HEK293 (cell line): Measurements from ENCODE around the gene MAB21L3.

Experiments used
- EGR2 ChIP-seq: fragments of 450-650 bp; formaldehyde crosslinking; IDR thresholded peaks from 2 replicates; pipeline ENCODE4 v1.5.1; 2016; ENCODE audit warnings: low read depth, missing biosample characterization, missing genetic modification characterization
- GFI1B ChIP-seq: fragments of 450-650 bp; formaldehyde crosslinking; IDR thresholded peaks from 2 replicates; pipeline ENCODE4 v1.5.1; 2016; ENCODE audit warnings: missing biosample characterization, missing genetic modification characterization
- KLF10 ChIP-seq: fragments of 450-650 bp; IDR thresholded peaks from 2 replicates; pipeline ENCODE4 v1.5.1; 2018; ENCODE audit warnings: missing biosample characterization, mild to moderate bottlenecking, missing genetic modification characterization
- TCF7L2 ChIP-seq: IDR thresholded peaks from 2 replicates; pipeline ENCODE4 v1.6.1; 2011; ENCODE audit warnings: low read depth, mild to moderate bottlenecking, inconsistent platforms, low read length, moderate library complexity, borderline replicate concordance
- ZBTB17 ChIP-seq: fragments of 450-650 bp; formaldehyde crosslinking; IDR thresholded peaks from 2 replicates; pipeline ENCODE4 v1.5.1; 2016; ENCODE audit warnings: missing biosample characterization, missing genetic modification characterization
- ZBTB48 ChIP-seq: fragments of 450-650 bp; formaldehyde crosslinking; IDR thresholded peaks from 2 replicates; pipeline ENCODE4 v1.5.1; 2016; ENCODE audit warnings: missing biosample characterization, missing genetic modification characterization
- ZFHX2 ChIP-seq: fragments of 450-650 bp; formaldehyde crosslinking; conservative IDR thresholded peaks from 2 replicates; pipeline ENCODE4 v1.5.1; 2016; ENCODE audit warnings: missing biosample characterization, missing genetic modification characterization
- ZNF239 ChIP-seq: fragments of 450-650 bp; formaldehyde crosslinking; IDR thresholded peaks from 2 replicates; pipeline ENCODE4 v1.5.1; 2016; ENCODE audit warnings: missing biosample characterization, missing genetic modification characterization
- ZNF266 ChIP-seq: fragments of 450-650 bp; formaldehyde crosslinking; IDR thresholded peaks from 2 replicates; pipeline ENCODE4 v1.5.1; 2016; ENCODE audit warnings: missing biosample characterization, missing genetic modification characterization, low read depth
- ZNF404 ChIP-seq: fragments of 450-650 bp; formaldehyde crosslinking; IDR thresholded peaks from 2 replicates; pipeline ENCODE4 v1.5.1; 2017; ENCODE audit warnings: missing biosample characterization, missing genetic modification characterization
- ZNF48 ChIP-seq: fragments of 450-650 bp; formaldehyde crosslinking; IDR thresholded peaks from 2 replicates; pipeline ENCODE4 v1.5.1; 2016; ENCODE audit warnings: missing biosample characterization, missing genetic modification characterization
- ZNF555 ChIP-seq: fragments of 450-650 bp; formaldehyde crosslinking; conservative IDR thresholded peaks from 2 replicates; pipeline ENCODE4 v1.5.1; 2017; ENCODE audit warnings: missing biosample characterization, mild to moderate bottlenecking, missing genetic modification characterization, inconsistent platforms
- ZNF571 ChIP-seq: fragments of 450-650 bp; formaldehyde crosslinking; IDR thresholded peaks from 2 replicates; pipeline ENCODE4 v1.5.0; 2017; ENCODE audit warnings: missing biosample characterization, missing genetic modification characterization
- ZSCAN23 ChIP-seq: fragments of 450-650 bp; formaldehyde crosslinking; IDR thresholded peaks from 2 replicates; pipeline ENCODE4 v1.5.1; 2016; ENCODE audit warnings: missing biosample characterization, missing genetic modification characterization
- TF ChIP-seq, protein P1 (sequence below): fragments of 450-650 bp; IDR thresholded peaks from 2 replicates; pipeline ENCODE4 v1.5.1; 2018; ENCODE audit warnings: missing biosample characterization, mild to moderate bottlenecking, missing genetic modification characterization
- TF ChIP-seq, protein P2 (sequence below): fragments of 450-650 bp; formaldehyde crosslinking; optimal IDR thresholded peaks from 2 replicates; pipeline ENCODE3; 2016; ENCODE audit warnings: missing biosample characterization, mild to moderate bottlenecking, missing genetic modification characterization
- TF ChIP-seq, protein P3 (sequence below): fragments of 450-650 bp; formaldehyde crosslinking; IDR thresholded peaks from 2 replicates; pipeline ENCODE4 v1.5.1; 2016; ENCODE audit warnings: missing biosample characterization, missing genetic modification characterization, low read depth
- TF ChIP-seq, protein P4 (sequence below): fragments of 450-650 bp; formaldehyde crosslinking; IDR thresholded peaks from 2 replicates; pipeline ENCODE4 v1.5.1; 2016; ENCODE audit warnings: missing biosample characterization, missing genetic modification characterization
- TF ChIP-seq, protein P5 (sequence below): fragments of 450-650 bp; formaldehyde crosslinking; IDR thresholded peaks from 2 replicates; pipeline ENCODE4 v1.5.1; 2017; ENCODE audit warnings: missing biosample characterization, missing genetic modification characterization
- TF ChIP-seq, protein P6 (sequence below): fragments of 450-650 bp; formaldehyde crosslinking; IDR thresholded peaks from 2 replicates; pipeline ENCODE4 v1.5.1; 2016; ENCODE audit warnings: missing biosample characterization, missing genetic modification characterization
- TF ChIP-seq, protein P7 (sequence below): fragments of 450-650 bp; formaldehyde crosslinking; IDR thresholded peaks from 2 replicates; pipeline ENCODE4 v1.5.1; 2016; ENCODE audit warnings: missing biosample characterization, missing genetic modification characterization
- TF ChIP-seq, protein P8 (sequence below): fragments of 450-650 bp; formaldehyde crosslinking; IDR thresholded peaks from 2 replicates; pipeline ENCODE4 v1.5.1; 2016; ENCODE audit warnings: missing biosample characterization, missing genetic modification characterization, low read depth
- TF ChIP-seq, protein P9 (sequence below): fragments of 450-650 bp; formaldehyde crosslinking; IDR thresholded peaks from 2 replicates; pipeline ENCODE4 v1.5.1; 2016; ENCODE audit warnings: missing biosample characterization, missing genetic modification characterization

The MAB21L3 gene

DNA sequence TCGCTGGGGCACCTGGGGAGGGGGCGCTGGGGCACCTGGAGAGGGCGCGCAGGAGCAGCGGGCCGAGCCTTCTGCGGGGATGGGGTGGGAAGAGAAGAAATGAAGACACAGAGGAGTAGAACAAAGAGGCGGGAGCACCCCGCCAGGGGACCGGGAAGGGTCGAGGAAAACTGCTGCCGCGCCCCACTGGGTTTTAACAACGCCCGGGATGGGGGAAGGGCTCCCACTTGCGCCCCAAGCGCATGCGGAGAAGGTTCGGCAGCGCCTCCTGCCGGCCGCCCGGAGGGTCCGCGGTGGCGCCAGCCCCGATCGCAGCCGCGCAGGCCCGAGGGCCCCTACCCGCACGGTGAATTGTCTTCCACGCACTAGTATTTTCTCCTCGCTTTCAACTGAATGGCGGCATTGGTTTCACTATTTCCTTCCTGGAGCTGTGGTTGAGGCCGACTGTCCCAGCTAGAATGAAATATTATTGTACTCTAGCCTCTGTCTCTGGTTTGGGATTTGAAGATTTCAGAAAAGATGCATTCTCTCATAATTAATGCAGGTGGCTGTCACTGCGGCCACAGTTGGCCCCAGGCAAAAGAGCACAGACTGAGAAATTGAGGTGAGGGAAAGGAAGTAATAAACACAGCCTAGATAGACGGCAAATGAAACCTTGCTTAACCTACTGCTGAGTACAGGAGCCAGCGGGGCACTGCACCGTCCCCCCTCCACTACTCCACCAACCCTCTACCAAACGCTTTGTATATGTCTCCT lies 57.3 kb downstream of the MAB21L3 start (continued):
- TF ChIP-seq, protein P1, sequence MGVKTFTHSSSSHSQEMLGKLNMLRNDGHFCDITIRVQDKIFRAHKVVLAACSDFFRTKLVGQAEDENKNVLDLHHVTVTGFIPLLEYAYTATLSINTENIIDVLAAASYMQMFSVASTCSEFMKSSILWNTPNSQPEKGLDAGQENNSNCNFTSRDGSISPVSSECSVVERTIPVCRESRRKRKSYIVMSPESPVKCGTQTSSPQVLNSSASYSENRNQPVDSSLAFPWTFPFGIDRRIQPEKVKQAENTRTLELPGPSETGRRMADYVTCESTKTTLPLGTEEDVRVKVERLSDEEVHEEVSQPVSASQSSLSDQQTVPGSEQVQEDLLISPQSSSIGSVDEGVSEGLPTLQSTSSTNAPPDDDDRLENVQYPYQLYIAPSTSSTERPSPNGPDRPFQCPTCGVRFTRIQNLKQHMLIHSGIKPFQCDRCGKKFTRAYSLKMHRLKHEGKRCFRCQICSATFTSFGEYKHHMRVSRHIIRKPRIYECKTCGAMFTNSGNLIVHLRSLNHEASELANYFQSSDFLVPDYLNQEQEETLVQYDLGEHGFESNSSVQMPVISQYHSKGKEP (tag by site-specific recombination): no peak
- TF ChIP-seq ZNF571 (tag by site-specific recombination): no peak
- TF ChIP-seq, protein P2, sequence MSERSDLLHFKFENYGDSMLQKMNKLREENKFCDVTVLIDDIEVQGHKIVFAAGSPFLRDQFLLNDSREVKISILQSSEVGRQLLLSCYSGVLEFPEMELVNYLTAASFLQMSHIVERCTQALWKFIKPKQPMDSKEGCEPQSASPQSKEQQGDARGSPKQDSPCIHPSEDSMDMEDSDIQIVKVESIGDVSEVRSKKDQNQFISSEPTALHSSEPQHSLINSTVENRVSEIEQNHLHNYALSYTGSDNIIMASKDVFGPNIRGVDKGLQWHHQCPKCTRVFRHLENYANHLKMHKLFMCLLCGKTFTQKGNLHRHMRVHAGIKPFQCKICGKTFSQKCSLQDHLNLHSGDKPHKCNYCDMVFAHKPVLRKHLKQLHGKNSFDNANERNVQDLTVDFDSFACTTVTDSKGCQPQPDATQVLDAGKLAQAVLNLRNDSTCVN: peak; percentile 32
- TF ChIP-seq ZSCAN23: no peak
- TF ChIP-seq, protein P3, sequence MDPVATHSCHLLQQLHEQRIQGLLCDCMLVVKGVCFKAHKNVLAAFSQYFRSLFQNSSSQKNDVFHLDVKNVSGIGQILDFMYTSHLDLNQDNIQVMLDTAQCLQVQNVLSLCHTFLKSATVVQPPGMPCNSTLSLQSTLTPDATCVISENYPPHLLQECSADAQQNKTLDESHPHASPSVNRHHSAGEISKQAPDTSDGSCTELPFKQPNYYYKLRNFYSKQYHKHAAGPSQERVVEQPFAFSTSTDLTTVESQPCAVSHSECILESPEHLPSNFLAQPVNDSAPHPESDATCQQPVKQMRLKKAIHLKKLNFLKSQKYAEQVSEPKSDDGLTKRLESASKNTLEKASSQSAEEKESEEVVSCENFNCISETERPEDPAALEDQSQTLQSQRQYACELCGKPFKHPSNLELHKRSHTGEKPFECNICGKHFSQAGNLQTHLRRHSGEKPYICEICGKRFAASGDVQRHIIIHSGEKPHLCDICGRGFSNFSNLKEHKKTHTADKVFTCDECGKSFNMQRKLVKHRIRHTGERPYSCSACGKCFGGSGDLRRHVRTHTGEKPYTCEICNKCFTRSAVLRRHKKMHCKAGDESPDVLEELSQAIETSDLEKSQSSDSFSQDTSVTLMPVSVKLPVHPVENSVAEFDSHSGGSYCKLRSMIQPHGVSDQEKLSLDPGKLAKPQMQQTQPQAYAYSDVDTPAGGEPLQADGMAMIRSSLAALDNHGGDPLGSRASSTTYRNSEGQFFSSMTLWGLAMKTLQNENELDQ: no peak
- no peak for TF ChIP-seq ZNF555
- no peak for TF ChIP-seq ZNF404 (tag by site-specific recombination)
- TF ChIP-seq, protein P4, sequence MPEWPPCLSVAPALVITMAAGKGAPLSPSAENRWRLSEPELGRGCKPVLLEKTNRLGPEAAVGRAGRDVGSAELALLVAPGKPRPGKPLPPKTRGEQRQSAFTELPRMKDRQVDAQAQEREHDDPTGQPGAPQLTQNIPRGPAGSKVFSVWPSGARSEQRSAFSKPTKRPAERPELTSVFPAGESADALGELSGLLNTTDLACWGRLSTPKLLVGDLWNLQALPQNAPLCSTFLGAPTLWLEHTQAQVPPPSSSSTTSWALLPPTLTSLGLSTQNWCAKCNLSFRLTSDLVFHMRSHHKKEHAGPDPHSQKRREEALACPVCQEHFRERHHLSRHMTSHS (tag by site-specific recombination): no peak
- TF ChIP-seq ZBTB17 (tag by site-specific recombination): no peak
- TF ChIP-seq, protein P5, sequence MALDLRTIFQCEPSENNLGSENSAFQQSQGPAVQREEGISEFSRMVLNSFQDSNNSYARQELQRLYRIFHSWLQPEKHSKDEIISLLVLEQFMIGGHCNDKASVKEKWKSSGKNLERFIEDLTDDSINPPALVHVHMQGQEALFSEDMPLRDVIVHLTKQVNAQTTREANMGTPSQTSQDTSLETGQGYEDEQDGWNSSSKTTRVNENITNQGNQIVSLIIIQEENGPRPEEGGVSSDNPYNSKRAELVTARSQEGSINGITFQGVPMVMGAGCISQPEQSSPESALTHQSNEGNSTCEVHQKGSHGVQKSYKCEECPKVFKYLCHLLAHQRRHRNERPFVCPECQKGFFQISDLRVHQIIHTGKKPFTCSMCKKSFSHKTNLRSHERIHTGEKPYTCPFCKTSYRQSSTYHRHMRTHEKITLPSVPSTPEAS (tag by site-specific recombination): no peak
- no peak for TF ChIP-seq KLF10 (tag by site-specific recombination)
- TF ChIP-seq ZNF239 (tag by site-specific recombination): no peak
- TF ChIP-seq, protein P6, sequence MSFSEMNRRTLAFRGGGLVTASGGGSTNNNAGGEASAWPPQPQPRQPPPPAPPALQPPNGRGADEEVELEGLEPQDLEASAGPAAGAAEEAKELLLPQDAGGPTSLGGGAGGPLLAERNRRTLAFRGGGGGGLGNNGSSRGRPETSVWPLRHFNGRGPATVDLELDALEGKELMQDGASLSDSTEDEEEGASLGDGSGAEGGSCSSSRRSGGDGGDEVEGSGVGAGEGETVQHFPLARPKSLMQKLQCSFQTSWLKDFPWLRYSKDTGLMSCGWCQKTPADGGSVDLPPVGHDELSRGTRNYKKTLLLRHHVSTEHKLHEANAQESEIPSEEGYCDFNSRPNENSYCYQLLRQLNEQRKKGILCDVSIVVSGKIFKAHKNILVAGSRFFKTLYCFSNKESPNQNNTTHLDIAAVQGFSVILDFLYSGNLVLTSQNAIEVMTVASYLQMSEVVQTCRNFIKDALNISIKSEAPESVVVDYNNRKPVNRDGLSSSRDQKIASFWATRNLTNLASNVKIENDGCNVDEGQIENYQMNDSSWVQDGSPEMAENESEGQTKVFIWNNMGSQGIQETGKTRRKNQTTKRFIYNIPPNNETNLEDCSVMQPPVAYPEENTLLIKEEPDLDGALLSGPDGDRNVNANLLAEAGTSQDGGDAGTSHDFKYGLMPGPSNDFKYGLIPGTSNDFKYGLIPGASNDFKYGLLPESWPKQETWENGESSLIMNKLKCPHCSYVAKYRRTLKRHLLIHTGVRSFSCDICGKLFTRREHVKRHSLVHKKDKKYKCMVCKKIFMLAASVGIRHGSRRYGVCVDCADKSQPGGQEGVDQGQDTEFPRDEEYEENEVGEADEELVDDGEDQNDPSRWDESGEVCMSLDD (tag by site-specific recombination): 0 out of 2 replicates have a peak, but pooled peaks have one; percentile 34
- TF ChIP-seq TCF7L2: no peak
- TF ChIP-seq, protein P7, sequence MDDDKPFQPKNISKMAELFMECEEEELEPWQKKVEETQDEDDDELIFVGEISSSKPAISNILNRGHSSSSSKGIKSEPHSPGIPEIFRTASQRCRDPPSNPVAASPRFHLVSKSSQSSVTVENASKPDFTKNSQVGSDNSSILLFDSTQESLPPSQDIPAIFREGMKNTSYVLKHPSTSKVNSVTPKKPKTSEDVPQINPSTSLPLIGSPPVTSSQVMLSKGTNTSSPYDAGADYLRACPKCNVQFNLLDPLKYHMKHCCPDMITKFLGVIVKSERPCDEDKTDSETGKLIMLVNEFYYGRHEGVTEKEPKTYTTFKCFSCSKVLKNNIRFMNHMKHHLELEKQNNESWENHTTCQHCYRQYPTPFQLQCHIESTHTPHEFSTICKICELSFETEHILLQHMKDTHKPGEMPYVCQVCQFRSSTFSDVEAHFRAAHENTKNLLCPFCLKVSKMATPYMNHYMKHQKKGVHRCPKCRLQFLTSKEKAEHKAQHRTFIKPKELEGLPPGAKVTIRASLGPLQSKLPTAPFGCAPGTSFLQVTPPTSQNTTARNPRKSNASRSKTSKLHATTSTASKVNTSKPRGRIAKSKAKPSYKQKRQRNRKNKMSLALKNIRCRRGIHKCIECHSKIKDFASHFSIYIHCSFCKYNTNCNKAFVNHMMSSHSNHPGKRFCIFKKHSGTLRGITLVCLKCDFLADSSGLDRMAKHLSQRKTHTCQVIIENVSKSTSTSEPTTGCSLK (tag by site-specific recombination): no peak
- no peak for TF ChIP-seq ZBTB48 (tag by site-specific recombination)
- TF ChIP-seq EGR2 (tag by site-specific recombination): no peak
- no peak for TF ChIP-seq ZNF266 (tag by site-specific recombination)
- TF ChIP-seq GFI1B (tag by site-specific recombination): no peak
- TF ChIP-seq, protein P8, sequence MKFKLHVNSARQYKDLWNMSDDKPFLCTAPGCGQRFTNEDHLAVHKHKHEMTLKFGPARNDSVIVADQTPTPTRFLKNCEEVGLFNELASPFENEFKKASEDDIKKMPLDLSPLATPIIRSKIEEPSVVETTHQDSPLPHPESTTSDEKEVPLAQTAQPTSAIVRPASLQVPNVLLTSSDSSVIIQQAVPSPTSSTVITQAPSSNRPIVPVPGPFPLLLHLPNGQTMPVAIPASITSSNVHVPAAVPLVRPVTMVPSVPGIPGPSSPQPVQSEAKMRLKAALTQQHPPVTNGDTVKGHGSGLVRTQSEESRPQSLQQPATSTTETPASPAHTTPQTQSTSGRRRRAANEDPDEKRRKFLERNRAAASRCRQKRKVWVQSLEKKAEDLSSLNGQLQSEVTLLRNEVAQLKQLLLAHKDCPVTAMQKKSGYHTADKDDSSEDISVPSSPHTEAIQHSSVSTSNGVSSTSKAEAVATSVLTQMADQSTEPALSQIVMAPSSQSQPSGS: no peak
- TF ChIP-seq, protein P9, sequence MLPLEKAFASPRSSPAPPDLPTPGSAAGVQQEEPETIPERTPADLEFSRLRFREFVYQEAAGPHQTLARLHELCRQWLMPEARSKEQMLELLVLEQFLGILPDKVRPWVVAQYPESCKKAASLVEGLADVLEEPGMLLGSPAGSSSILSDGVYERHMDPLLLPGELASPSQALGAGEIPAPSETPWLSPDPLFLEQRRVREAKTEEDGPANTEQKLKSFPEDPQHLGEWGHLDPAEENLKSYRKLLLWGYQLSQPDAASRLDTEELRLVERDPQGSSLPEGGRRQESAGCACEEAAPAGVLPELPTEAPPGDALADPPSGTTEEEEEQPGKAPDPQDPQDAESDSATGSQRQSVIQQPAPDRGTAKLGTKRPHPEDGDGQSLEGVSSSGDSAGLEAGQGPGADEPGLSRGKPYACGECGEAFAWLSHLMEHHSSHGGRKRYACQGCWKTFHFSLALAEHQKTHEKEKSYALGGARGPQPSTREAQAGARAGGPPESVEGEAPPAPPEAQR: no peak
- no peak for TF ChIP-seq ZNF48
- peak; percentile 4; the same call in 1 of the 2 replicates for TF ChIP-seq ZFHX2 (tag by site-specific recombination)
